Activated CD4-positive, alpha-beta memory T cell treated with anti-CD3 and anti-CD28 coated beads, Interleukin-2, amount 10 ng/mL, durations not matched to agents 7 days and 5 days (primary cell): ENCODE results near the gene DDX41. TPM values are rescaled to one million over a fixed set of nuclear protein-coding genes. Genes with fewer than 3 reads are reported as not detected.

Experiments used
- total RNA-seq, 2 experiments: library from RNA; stranded (reverse); gene quantifications; one replicate each; pipeline ENCODE4 v1.2.3, GENCODE V29; 2021

Gene DDX41
- total RNA-seq, 2 experiments from 2014 or later = 105 to 107 TPM

Other genes with a start within 250 kb of the DDX41 start
- 10 to 100 TPM; 43.0 to 46.6 TPM for gene RAB24, start 213.2 kb downstream of the DDX41 start, total RNA-seq
- 100 to 1,000 TPM; 153 to 156 TPM for gene PRELID1, start 213.2 kb downstream of the DDX41 start, total RNA-seq
- 10 to 100 TPM; 74.1 to 75.0 TPM for gene MXD3, start 205.1 kb downstream of the DDX41 start, total RNA-seq
- 100 to 1,000 TPM; 145 to 149 TPM for gene LMAN2, start 165.3 kb downstream of the DDX41 start, total RNA-seq
- 100 to 1,000 TPM; 103 to 107 TPM for gene RGS14, start 159.0 kb downstream of the DDX41 start, total RNA-seq
- gene SLC34A1, start 132.5 kb downstream of the DDX41 start, total RNA-seq = 1 to 10 TPM; 1.4 to 1.5 TPM
- not detected for gene PFN3, start 116.3 kb downstream of the DDX41 start, total RNA-seq
- 1 to 10 TPM; 1.5 to 1.6 TPM for gene F12, start 107.4 kb downstream of the DDX41 start, total RNA-seq
- gene GRK6, start 90.3 kb downstream of the DDX41 start, total RNA-seq = 100 to 1,000 TPM; 206 to 208 TPM
- 1 to 10 TPM; 4.9 to 5.8 TPM for gene PRR7, start 70.1 kb downstream of the DDX41 start, total RNA-seq
- 1 to 10 TPM; 4.9 to 5.0 TPM for gene DBN1, start 43.3 kb downstream of the DDX41 start, total RNA-seq
- gene PDLIM7, start 19.4 kb downstream of the DDX41 start, total RNA-seq = 10 to 100 TPM; 55.1 to 56.6 TPM
- 1 to 10 TPM; 2.4 TPM for gene DOK3, start 7.1 kb downstream of the DDX41 start, total RNA-seq
- gene FAM193B, start 37.6 kb upstream of the DDX41 start, total RNA-seq = 100 to 1,000 TPM; 110 to 112 TPM
- gene TMED9, start 75.2 kb upstream of the DDX41 start, total RNA-seq = 100 to 1,000 TPM; 135 to 141 TPM
- 10 to 100 TPM; 19.5 to 22.1 TPM for gene B4GALT7, start 83.2 kb upstream of the DDX41 start, total RNA-seq